Parathyroid adenoma (tissue), 2 donors: Measurements from ENCODE around the gene SYT7.

ENCODE experiments used
- H2AFZ ChIP-seq: fragments of 300-600 bp; sonication (generic); one replicate; pipeline ENCODE4 v1.7.0; 2017; ENCODE audit warnings: antibody characterized with exemption, mild to moderate bottlenecking
- H3K27ac ChIP-seq: fragments of 300-600 bp; sonication (generic); one replicate; pipeline ENCODE4 v1.7.0; 2017
- H3K27me3 ChIP-seq: fragments of 300-600 bp; sonication (generic); one replicate; pipeline ENCODE4 v1.7.0; 2017; ENCODE audit warnings: low read length; ENCODE audit not compliant: control insufficient read depth, insufficient read depth
- H3K36me3 ChIP-seq: fragments of 300-600 bp; sonication (generic); one replicate; pipeline ENCODE4 v1.7.0; 2017; ENCODE audit warnings: low read length; ENCODE audit not compliant: control insufficient read depth, insufficient read depth
- H3K4me1 ChIP-seq: fragments of 300-600 bp; sonication (generic); one replicate; pipeline ENCODE4 v1.7.0; 2017; ENCODE audit warnings: control low read depth
- H3K4me2 ChIP-seq: fragments of 300-600 bp; sonication (generic); one replicate; pipeline ENCODE4 v1.7.0; 2017; ENCODE audit warnings: low read length
- H3K4me3 ChIP-seq: fragments of 300-600 bp; sonication (generic); one replicate; pipeline ENCODE4 v1.7.0; 2017; ENCODE audit warnings: low read depth, low read length
- H3K79me2 ChIP-seq: fragments of 300-600 bp; sonication (generic); one replicate; pipeline ENCODE4 v1.7.0; 2017; ENCODE audit warnings: control low read depth
- H3K9ac ChIP-seq: fragments of 300-600 bp; sonication (generic); one replicate; pipeline ENCODE4 v1.7.0; 2017; ENCODE audit warnings: mild to moderate bottlenecking
- H3K9me3 ChIP-seq: fragments of 300-600 bp; sonication (generic); one replicate; pipeline ENCODE4 v1.7.0; 2017; ENCODE audit warnings: low read length; ENCODE audit not compliant: control insufficient read depth
- TF ChIP-seq, protein P1 (sequence below): fragments of 300-600 bp; sonication (generic); IDR thresholded peaks from one replicate; pipeline ENCODE4 v1.7.0; 2017; ENCODE audit warnings: antibody characterized with exemption, mild to moderate bottlenecking
- donor health status: primary hyperparathyroidism.

Gene SYT7

GRCh38 chr11:61627850-61628661, 47.2 kb upstream of the SYT7 start:
- Histone ChIP-seq H3K4me2 (no peak overlapping the region), H3K9ac (no peak overlapping the region), H3K4me3 (no peak overlapping the region), H3K79me2 (no peaks in the 10 kb centered on the region), H3K9me3 (no peaks in the 10 kb centered on the region), H2AFZ (no peak overlapping the region), H3K4me1 (no peaks in the 10 kb centered on the region), H3K27me3 (no peaks in the 10 kb centered on the region), H3K27ac (no peak overlapping the region), H3K36me3 (no peaks in the 10 kb centered on the region)
- TF ChIP-seq, protein P1, sequence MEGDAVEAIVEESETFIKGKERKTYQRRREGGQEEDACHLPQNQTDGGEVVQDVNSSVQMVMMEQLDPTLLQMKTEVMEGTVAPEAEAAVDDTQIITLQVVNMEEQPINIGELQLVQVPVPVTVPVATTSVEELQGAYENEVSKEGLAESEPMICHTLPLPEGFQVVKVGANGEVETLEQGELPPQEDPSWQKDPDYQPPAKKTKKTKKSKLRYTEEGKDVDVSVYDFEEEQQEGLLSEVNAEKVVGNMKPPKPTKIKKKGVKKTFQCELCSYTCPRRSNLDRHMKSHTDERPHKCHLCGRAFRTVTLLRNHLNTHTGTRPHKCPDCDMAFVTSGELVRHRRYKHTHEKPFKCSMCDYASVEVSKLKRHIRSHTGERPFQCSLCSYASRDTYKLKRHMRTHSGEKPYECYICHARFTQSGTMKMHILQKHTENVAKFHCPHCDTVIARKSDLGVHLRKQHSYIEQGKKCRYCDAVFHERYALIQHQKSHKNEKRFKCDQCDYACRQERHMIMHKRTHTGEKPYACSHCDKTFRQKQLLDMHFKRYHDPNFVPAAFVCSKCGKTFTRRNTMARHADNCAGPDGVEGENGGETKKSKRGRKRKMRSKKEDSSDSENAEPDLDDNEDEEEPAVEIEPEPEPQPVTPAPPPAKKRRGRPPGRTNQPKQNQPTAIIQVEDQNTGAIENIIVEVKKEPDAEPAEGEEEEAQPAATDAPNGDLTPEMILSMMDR, result peak; percentile 70

DNA sequence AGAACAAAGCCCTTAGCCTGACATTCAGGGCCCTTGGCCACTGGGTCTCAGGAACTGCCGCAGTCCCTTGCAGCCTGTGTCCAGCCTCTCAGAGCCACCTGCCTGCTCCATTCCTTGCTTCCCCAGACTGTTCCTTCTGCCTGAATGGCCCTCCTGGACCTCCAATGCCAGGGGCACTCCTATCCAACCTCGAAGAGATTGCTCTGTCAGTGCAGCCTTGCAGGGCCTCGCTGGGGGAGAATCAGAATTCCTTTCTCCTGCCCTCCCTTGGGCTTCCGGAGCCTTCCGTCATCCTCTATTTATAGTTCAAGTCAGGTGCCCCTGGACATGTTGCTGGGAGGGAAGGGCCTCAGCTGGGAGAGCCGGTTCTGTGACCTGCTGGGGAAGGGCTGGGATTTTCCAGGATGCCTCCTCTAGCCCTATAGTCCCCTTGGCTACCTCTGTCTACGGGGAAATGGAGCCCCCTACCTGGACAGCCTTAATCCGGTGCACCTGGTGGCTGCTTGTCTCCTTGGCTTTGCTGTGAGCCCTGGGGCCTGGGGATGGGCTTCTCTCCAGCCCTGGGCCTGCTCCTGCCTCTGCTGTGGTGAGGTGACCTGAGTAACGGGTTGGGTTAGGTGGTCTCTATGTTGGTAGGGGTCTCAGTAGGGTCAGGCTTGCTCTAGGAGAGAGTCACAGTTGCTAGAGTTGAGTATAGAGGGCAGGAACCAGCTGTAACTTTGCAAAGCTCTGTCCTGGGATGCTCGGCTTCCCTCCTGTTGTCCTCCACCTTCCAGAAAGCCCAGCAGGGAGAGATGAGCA, 45.9 kb upstream of the SYT7 start:
- no peak overlapping the region for H3K4me3 ChIP-seq
- no peaks in the 10 kb centered on the region for H3K36me3 ChIP-seq
- H3K4me2 ChIP-seq, result peak overlapping the region; percentile 57
- H3K79me2 ChIP-seq, result no peaks in the 10 kb centered on the region
- H3K9ac ChIP-seq, result no peak overlapping the region
- H3K4me1 ChIP-seq, result no peaks in the 10 kb centered on the region
- peak overlapping the region; percentile 74 for H2AFZ ChIP-seq
- no peaks in the 10 kb centered on the region for H3K27me3 ChIP-seq
- no peaks in the 10 kb centered on the region for H3K9me3 ChIP-seq
- H3K27ac ChIP-seq, result peak overlapping the region; percentile 77
- TF ChIP-seq, protein P1, result no peak

GRCh38 chr11:61625525-61625924, 44.6 kb upstream of the SYT7 start:
- Histone ChIP-seq H3K9ac (no peak overlapping the region), H3K27me3 (no peaks in the 10 kb centered on the region), H3K9me3 (no peaks in the 10 kb centered on the region), H3K27ac (no peak overlapping the region), H2AFZ (no peak overlapping the region), H3K79me2 (no peaks in the 10 kb centered on the region), H3K36me3 (no peaks in the 10 kb centered on the region), H3K4me1 (no peaks in the 10 kb centered on the region), H3K4me3 (no peak overlapping the region), H3K4me2 (no peak overlapping the region)
- TF ChIP-seq, protein P1, result no peak

GRCh38 chr11:61621917-61622585, 41.2 kb upstream of the SYT7 start:
- H3K4me1 ChIP-seq, result no peaks in the 10 kb centered on the region
- H3K79me2 ChIP-seq, result no peaks in the 10 kb centered on the region
- no peak overlapping the region for H3K4me2 ChIP-seq

More at GRCh38 chr11:61621917-61622585, 41.2 kb upstream of the SYT7 start:
- TF ChIP-seq, protein P1, result no peak
- Histone ChIP-seq H3K27ac (no peak overlapping the region), H3K9ac (no peak overlapping the region), H3K36me3 (no peaks in the 10 kb centered on the region), H3K4me3 (no peak overlapping the region), H3K27me3 (no peaks in the 10 kb centered on the region), H2AFZ (no peak overlapping the region), H3K9me3 (no peaks in the 10 kb centered on the region)
